Panc1 (cell line): ENCODE measurements around the gene SLC6A4. TPM values are rescaled to one million over a fixed set of nuclear protein-coding genes. Genes with fewer than 3 reads are reported as not detected.
A peak's percentile ranks its signal among the peaks of the same experiment; 100 is the strongest.

Source experiments
- ATAC-seq: fragments of 200-7000 bp; cut with Tn5 transposase; 2 replicates; pipeline ENCODE4 v1.9.1; 2020; ENCODE audit warnings: mild to moderate bottlenecking, moderate library complexity
- BruUV-seq: library from RNA; stranded (reverse); fragments of 400-500 nt; replicated peaks from 2 replicates; lab custom pipeline; 2021; lab: Mats Ljungman, UMichigan
- CTCF ChIA-PET: fragments of 300-600 bp; sonication (Branson Sonifier 250); formaldehyde crosslinking; loops from one replicate; lab custom pipeline; 2022; ENCODE audit warnings: antibody characterized with exemption; lab: Charles Lee
- POLR2A ChIA-PET: fragments of 300-600 bp; sonication (Branson Sonifier 250); formaldehyde crosslinking; loops from one replicate; lab custom pipeline; 2022; ENCODE audit warnings: antibody characterized with exemption; lab: Charles Lee
- DNase-seq: peaks from one replicate; pipeline ENCODE4 v3.0.0-alpha.2; 2010; ENCODE audit warnings: low read depth, low spot score
- H3K27ac ChIP-seq: 2 replicates; pipeline ENCODE4 v1.5.1; 2011; ENCODE audit warnings: mild to moderate bottlenecking, low read length, inconsistent platforms
- H3K27me3 ChIP-seq: fragments of 200-500 bp; sonication (Bioruptor generic); 2 replicates; pipeline ENCODE4 v1.6.0; 2014; ENCODE audit warnings: low read length, inconsistent platforms; ENCODE audit not compliant: control insufficient read depth, insufficient read depth
- H3K36me3 ChIP-seq: fragments of 200-500 bp; sonication (Bioruptor generic); 2 replicates; pipeline ENCODE4 v1.5.1; 2014; ENCODE audit warnings: inconsistent platforms, mild to moderate bottlenecking, low read length, moderate library complexity; ENCODE audit not compliant: control insufficient read depth, insufficient read depth
- H3K4me1 ChIP-seq: 2 replicates; pipeline ENCODE4 v1.5.1; 2011; ENCODE audit warnings: inconsistent platforms, mild to moderate bottlenecking, low read length, moderate library complexity; ENCODE audit not compliant: control insufficient read depth, insufficient read depth
- H3K4me3 ChIP-seq, 2 experiments: 2 replicates each; pipeline ENCODE4 v1.5.1; 2011 to 2012; ENCODE audit warnings: low read depth in 2 of 2, low read length in 2 of 2, mild to moderate bottlenecking in 2 of 2, inconsistent platforms in 1 of 2, moderate library complexity in 1 of 2
- H3K9me3 ChIP-seq: fragments of 200-500 bp; sonication (Bioruptor generic); 2 replicates; pipeline ENCODE4 v1.5.1; 2014; ENCODE audit warnings: low read depth, mild to moderate bottlenecking, inconsistent platforms, low read length, moderate library complexity; ENCODE audit not compliant: control insufficient read depth, insufficient read depth
- CTCF ChIP-seq: fragments of 450-650 bp; IDR thresholded peaks from 2 replicates; pipeline ENCODE4 v1.5.1; 2017; ENCODE audit warnings: mild to moderate bottlenecking
- POLR2AphosphoS5 ChIP-seq: IDR thresholded peaks from 2 replicates; pipeline ENCODE4 v1.6.1; 2012; ENCODE audit warnings: mild to moderate bottlenecking, low read depth, low read length, moderate library complexity
- REST ChIP-seq, 2 experiments: IDR thresholded peaks; 2 replicates each; pipeline ENCODE4 v1.6.1; 2011 to 2012; ENCODE audit warnings: low read depth in 2 of 2, control low read depth in 1 of 2, low read length in 1 of 2, mild to moderate bottlenecking in 1 of 2, moderate library complexity in 1 of 2; ENCODE audit not compliant: insufficient read depth in 1 of 2
- SIN3A ChIP-seq: IDR thresholded peaks from 2 replicates; pipeline ENCODE4 v1.6.1; 2012; ENCODE audit warnings: low read depth, mild to moderate bottlenecking, low read length, moderate library complexity, borderline replicate concordance; ENCODE audit not compliant: insufficient read depth
- TCF7L2 ChIP-seq: IDR thresholded peaks from 2 replicates; pipeline ENCODE4 v1.6.1; 2011; ENCODE audit warnings: mild to moderate bottlenecking, low read depth, low read length, inconsistent platforms
- in situ Hi-C: cut with HindIII; loops from 2 replicates; pipeline ENCODE4 v1.10.0; 2016; ENCODE audit warnings: low sequenced_read_pairs, low pct_unique_long_range_greater_than_20kb
- intact Hi-C: fragments of 100-400 bp; cut with micrococcal nuclease; formaldehyde crosslinking; loops from one replicate; pipeline ENCODE4 v1.10.0; 2022; ENCODE audit not compliant: unreplicated experiment
- total RNA-seq: library from RNA; stranded (reverse); gene quantifications from one replicate; pipeline ENCODE4 v1.2.1, GENCODE V29; 2021; ENCODE audit not compliant: unreplicated experiment

The SLC6A4 gene
- total RNA-seq, 1 experiment from 2014 or later = not detected

GRCh38 chr17:30173649-30174048, 61.8 kb downstream of the SLC6A4 start:
- no peak for DNase-seq
- POLR2A ChIA-PET = no interaction called here
- no peak for ATAC-seq
- TF ChIP-seq REST (IDR thresholded peaks at IDR 0.05; ENCODE audit: insufficient read depth in 1 of 2, low read depth in 2 of 2, low read length in 1 of 2) = no peak
- TF ChIP-seq TCF7L2 = no peak
- no peak for TF ChIP-seq POLR2AphosphoS5
- TF ChIP-seq SIN3A = no peak
- no peak for TF ChIP-seq CTCF
- Histone ChIP-seq H3K27ac (no peak overlapping the region), H3K4me3 (no peak overlapping the region), H3K36me3 (peaks cover 31% of the 10 kb centered on the region), H3K27me3 (no peaks in the 10 kb centered on the region), H3K9me3 (no peaks in the 10 kb centered on the region), H3K4me1 (no peaks in the 10 kb centered on the region)
- in situ Hi-C loops = no loop called here
- CTCF ChIA-PET = no interaction called here
- intact Hi-C loops = no loop called here
- BruUV-seq = TSS peak; percentile 10

- intact Hi-C loops (no loop called here), in situ Hi-C loops (no loop called here)
- POLR2A ChIA-PET = interaction anchor here (0.7 kb wide), 1 partner anchor 29 kb away, joined by 3 read pairs; no protein-coding TSS in a partner anchor
- ATAC-seq (no peak), DNase-seq (no peak)
- no peak for TF ChIP-seq CTCF
- TF ChIP-seq REST (IDR thresholded peaks at IDR 0.05; ENCODE audit: insufficient read depth in 1 of 2, low read depth in 2 of 2, low read length in 1 of 2) = no peak
- TF ChIP-seq POLR2AphosphoS5 = no peak
- BruUV-seq = no TSS peak
- CTCF ChIA-PET = no interaction called here
- Histone ChIP-seq H3K9me3 (no peaks in the 10 kb centered on the region), H3K4me1 (no peaks in the 10 kb centered on the region), H3K27ac (no peak overlapping the region), H3K4me3 (no peak overlapping the region), H3K27me3 (no peaks in the 10 kb centered on the region), H3K36me3 (peaks cover 21% of the 10 kb centered on the region)
These were observed 62.9 kb downstream of the SLC6A4 start for GRCh38 chr17:30172560-30172959.
